Activated CD4-positive, alpha-beta T cell treated with anti-CD3 and anti-CD28 coated beads, Interleukin-2, amount 50 U/mL, for 4 hours (primary cell): Measurements from ENCODE around the gene LCMT2.
A peak's percentile ranks its signal among the peaks of the same experiment; 100 is the strongest.

Experiments
- DNase-seq, 2 experiments: peaks; one replicate each; pipeline ENCODE4 v3.0.0-alpha.2; 2020

The LCMT2 gene

DNA sequence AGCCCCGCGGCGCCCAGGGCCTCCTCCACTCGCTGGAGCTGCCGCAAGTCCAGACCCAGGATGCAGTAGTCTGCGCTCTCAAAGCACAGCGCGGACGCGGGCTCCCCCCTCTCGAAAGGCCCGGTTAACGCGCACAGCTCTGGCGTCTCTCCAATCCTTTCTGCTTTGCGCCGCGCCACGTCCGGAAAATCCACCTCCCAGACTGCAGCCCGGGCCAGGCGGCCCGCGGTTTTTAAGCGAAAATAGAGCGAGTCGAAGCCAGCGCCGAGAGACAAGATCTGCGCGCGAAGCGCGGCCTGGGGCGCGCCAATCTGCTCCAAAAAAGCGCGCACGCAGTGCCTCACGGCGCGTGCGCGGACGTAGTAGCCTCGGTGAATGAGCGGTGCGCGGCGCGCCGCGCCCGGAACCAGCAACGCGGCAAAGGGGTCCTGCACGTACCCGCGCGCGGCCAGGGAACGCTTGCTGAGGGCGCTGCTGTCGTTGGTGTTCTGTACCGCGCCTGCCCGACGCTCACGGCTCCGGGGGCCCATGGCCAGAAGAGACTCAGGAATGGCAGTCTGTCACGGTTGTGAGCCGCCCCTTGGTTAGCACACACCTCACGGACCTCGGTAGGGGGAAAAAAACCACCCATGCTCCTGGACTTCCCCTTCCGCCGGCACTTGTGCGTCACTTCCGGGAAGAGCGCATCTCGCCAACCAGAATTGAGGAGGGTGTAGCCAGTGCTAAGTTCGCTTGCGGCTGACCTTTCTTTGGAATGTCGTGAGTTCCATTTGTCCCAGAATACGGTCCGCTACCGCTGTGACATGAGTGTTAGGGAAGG is at the start of gene LCMT2:
Gene LCMT2 (minus strand): TSS at position 614 of the 820 bp plus-strand sequence. CDS start 84 bp downstream, at position 530.
- peak; percentile 85 to 89 for DNase-seq

DNA sequence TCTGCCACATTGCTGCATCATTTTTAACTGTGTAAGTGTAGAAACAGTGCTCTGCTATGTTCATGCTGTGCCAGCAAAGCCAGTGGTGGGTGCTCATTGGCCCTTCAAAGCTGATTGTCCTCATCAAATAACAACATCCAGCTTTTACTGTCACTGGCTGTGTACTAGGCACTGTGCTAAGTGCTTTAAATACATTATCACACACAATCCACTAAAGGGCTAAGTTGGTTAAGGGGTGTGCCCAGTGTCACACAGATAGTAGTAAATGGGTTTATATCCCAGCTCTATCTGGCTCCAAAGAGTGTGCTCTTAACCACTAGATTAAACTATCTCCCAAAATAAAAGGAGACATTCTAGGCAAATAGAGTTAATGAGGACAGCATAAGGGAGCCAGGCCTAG is 48.2 kb upstream of the LCMT2 start:
- no peak for DNase-seq

DNA sequence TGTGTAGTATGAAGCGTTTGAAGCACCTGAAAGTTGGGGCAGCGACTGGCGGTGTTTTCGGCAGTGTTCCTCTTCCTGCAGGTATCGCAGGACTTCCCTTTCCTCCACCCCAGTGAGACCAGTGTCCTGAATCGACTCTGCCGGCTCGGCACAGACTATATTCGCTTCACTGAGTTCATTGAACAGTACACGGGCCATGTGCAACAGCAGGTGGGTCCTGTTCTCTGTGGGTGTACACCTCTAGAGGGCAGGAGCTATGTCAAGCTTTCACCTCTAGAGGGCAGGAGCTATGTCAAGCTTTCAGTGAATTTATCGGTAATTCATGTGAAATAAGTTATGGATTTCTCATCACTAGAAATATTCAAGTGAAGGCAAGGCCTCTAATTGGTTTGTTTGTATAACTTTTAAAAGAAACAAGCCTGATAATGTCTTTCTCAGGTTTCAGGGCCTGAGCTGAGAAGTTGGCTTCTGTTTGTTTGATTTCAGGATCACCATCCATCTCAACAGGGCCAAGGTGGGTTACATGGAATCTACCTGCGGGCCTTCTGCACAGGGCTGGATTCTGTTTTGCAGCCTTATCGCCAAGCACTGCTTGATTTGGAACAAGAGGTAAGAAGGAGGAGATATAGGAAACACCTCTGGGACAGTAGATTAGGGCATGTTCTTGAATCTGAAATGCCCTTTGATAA is 45.8 kb upstream of the LCMT2 start:
- DNase-seq, result peak; percentile 16 to 19

DNA sequence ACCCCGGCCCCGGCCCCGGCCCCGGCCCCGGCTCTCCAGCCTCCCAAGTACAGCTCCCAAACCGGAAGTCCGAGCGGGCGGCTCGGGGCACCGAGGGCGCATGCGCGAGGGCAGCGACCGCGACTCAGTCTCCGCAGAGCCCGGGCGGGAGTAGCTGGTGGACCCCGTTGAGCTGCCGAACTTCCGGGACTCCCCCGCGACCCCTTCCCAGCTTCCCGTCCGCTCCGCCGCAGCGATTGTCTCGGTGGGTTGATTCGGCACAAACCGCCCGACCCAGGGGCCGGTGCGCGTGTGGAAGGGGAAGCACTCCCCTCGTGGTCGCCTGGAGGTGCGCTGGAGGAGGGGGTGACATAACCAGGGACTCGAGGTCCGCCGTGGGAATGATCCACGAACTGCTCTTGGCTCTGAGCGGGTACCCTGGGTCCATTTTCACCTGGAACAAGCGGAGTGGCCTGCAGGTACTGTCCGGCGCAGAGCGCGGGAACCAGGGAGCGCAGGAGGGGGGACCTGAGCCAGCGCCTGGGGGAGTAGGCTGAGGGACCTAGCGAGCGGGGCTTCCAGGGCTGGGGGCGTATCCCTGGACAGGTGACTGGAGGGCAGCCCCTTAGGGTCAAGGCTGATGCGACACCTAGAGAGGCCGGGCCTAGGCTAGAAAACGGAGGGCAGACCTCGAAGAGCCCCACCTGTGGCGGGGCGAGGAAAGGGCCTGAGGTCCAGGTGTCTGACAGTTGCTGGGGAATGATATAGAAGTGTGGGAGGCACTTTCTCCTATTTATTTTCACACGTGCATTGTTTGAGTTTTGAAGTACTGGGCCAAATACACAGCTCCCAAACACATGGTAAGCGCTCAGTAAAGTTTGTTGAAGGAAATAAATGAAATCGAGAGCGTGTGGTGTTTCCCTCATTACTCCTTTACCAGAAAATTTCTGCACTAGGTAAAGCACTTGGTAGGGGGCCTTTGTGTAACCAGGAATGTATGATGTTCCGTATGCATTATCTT is 40.9 kb upstream of the LCMT2 start, which contains the start of the genes TUBGCP4 and ZSCAN29:
Gene TUBGCP4 (plus strand): TSS at position 127 of the 1,000 bp plus-strand sequence. CDS start 254 bp downstream, at position 381.
Gene ZSCAN29 (minus strand): TSS at position 69 of the 1,000 bp plus-strand sequence. CDS start 1,130 bp downstream, outside the sequence.
- peak; percentile 57 to 65 for DNase-seq

DNA sequence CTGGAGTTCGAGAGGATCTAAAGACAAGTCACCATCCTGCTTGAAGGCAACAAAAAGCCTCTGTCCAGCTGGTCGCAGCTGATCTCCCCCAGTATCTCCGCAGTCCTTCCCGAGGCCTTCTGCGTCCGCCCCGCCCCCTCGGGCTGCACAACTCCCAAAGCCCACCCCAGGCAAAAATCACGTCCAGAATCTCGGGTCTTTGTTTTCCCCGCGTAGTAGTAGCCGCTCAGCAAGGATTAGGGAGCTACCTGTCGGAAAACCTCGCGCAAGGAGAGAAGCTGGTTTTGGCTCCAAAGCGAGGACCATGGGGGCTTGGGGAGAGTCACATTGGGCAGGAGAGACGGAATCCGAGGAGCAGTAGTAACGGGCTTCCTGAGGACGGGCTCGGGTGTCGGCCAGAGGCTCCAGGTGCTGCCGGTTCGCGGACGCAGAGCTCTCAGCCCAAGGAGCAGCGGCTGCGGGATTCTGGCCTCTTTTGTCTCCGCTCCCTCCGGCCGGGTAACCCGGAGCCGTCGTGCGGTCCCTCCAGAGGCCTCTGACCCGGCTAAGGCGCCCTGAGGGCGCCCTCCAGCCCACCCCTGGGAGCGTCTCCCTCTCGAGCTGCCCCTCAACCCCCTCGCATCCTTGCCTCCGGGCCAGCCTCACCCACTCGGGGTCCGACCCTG is 40.1 kb upstream of the LCMT2 start:
- DNase-seq, result peak in 1 of 2 experiments; percentile 17

- no peak for DNase-seq
These were observed 31.0 kb upstream of the LCMT2 start for GRCh38 chr15:43361313-43361903.

- no peak for DNase-seq
These were observed 30.4 kb upstream of the LCMT2 start for GRCh38 chr15:43360821-43361220.

- DNase-seq, result no peak
These were observed 22.5 kb upstream of the LCMT2 start for GRCh38 chr15:43352693-43353382.

DNA sequence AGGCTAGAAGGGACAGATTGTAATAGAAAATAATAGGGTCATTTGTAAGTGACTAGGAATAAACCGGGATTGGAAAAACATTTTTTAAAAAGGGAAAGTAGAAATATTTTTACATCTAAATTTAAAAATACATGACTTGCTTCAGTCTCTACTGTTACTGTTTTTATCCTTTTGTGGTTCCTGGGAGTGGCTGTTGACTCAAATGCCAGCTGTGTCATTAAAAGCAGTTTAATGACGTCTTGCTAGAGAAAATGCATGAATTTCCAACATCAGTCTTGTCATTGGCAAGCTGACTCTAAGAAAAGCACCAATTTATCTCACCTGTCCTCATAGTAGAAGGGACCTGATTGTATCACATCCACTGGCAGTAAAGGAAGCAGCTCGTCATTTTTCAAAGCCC is 16.7 kb upstream of the LCMT2 start:
- DNase-seq, result no peak

GRCh38 chr15:43346305-43346704 is 15.9 kb upstream of the LCMT2 start:
- no peak for DNase-seq

DNA sequence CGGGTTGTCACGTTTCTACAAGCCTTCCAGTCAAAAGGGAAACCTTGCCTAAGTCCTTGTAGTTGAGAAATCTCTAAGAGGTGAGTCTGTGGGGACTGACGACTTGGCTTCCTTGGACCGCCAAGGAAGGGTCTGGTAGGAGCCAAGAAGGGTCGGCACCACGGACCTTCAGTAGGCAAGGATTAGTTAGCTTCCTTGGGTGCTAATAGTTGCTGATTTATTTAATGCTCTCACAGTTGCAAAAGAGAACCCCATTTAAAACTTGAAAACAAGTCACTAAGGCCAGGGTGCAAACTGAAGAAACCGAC is 361 bp upstream of the LCMT2 start:
- DNase-seq, result no peak

- no peak for DNase-seq
These were observed 985 bp downstream of the LCMT2 start for GRCh38 chr15:43329217-43329959.

GRCh38 chr15:43325039-43325684 is 5.2 kb downstream of the LCMT2 start:
- no peak for DNase-seq

DNA sequence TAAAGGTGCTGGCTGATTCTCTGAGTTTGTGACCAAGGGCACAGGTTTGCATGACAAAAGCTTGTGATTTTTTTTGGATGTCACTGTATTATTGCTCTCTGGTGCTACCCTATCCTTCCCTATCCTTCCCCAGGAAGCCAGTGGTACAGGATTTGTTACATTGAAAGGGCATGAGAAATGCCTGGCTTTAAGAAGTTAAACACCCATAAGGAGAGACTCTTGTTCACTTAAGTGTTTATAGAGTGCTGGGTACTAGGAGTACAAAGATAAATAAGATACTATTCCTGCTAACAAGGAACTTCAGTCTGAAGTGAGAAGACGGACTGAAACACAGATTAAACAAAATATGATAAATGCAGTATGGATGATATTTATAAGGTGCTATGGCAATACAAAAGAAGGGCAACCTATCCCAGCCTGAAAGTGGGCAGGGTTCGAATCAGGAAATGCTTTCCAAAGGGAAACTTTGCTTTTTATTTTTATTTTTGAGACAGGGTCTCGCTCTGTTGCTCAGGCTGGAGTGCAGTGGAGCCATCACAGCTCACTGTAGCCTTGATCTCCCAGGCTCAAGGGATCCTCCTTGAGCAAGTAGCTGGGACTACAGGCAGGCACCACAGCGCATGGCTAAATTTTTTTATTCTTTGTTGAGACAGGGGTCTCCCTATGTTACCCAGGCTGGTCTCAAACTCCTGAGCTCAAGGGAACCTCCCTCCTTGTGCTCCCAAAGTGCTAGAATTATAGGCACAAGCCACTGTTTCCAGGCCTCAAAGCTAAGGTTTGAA is 11.2 kb downstream of the LCMT2 start:
- DNase-seq, result no peak

DNA sequence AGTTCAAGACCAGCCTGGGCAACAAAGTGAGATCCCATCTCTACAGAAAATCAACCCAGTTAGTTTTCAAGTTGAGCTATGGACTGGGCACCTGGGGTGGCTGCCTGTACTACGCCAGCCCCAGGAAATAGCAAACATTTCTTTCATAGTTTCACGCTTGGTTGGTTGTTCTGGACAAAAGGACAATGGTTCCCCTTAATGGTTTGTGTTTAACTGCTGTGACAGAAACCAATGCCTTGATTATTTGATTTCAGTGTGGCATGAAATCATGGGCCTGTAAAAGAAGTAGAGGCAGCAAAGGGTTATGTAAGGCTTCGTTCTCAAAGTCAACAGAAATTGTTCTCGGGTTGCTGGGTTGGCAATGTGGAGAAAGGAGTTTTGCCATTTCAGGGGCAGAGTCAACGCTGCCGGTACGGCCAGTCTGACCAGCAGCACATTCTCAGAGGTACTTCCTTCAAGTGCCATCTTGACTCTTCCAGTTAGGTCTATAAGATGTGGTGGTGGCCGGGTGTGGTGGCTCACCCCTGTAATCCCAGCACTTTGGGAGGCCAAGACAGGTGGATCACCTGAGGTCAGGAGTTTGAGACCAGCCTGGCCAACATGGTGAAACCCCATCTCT is 12.7 kb downstream of the LCMT2 start:
- DNase-seq, result no peak

DNA sequence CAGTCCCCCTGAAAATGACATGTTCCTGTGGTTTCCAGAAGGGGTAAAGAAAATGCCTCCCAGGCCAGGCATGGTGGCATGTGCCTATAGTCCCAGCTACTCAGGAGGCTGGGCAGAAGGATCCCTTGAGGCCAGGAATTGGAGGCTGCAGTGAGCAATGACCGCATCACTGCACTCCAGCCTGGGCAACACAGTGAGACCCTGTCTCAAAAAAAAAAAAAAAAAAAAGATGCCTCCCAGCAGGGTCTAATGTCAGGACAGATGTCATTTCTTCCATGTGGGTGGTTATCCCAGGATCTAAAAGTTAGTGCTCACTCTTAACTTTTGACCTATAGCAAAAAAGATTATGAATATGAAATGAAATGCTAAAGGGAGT is 13.4 kb downstream of the LCMT2 start:
- DNase-seq, result no peak

- DNase-seq, result no peak
These were observed 14.1 kb downstream of the LCMT2 start for GRCh38 chr15:43316016-43316970.
